H9 (cell line): ENCODE results near the gene SMC5. TPM values are rescaled to one million over a fixed set of nuclear protein-coding genes. Genes with fewer than 3 reads are reported as not detected.

Source experiments
- DNase-seq: peaks from one replicate; pipeline ENCODE4 v3.0.0-alpha.2; 2017
- H2AFZ ChIP-seq: one replicate; pipeline ENCODE4 v1.6.1; 2013; ENCODE audit warnings: mild to moderate bottlenecking, low read length, control low read depth, moderate library complexity
- H2AK5ac ChIP-seq: 2 replicates; pipeline ENCODE4 v1.6.1; 2013; ENCODE audit warnings: low read length, control low read depth, mixed read lengths; ENCODE audit not compliant: insufficient read length
- H2BK120ac ChIP-seq: one replicate; pipeline ENCODE4 v1.6.1; 2013; ENCODE audit warnings: low read depth, mild to moderate bottlenecking, low read length, control low read depth, inconsistent platforms; ENCODE audit not compliant: poor library complexity, severe bottlenecking
- H2BK12ac ChIP-seq: 2 replicates; pipeline ENCODE4 v1.6.1; 2013; ENCODE audit warnings: low read length, control low read depth, mixed read lengths, low read depth; ENCODE audit not compliant: insufficient read length
- H2BK15ac ChIP-seq: 2 replicates; pipeline ENCODE4 v1.6.1; 2013; ENCODE audit warnings: low read depth, low read length, control low read depth
- H2BK20ac ChIP-seq: one replicate; pipeline ENCODE4 v1.6.1; 2013; ENCODE audit warnings: low read depth, mild to moderate bottlenecking, low read length, control low read depth, inconsistent platforms; ENCODE audit not compliant: poor library complexity, severe bottlenecking
- H2BK5ac ChIP-seq: 2 replicates; pipeline ENCODE4 v1.6.1; 2013; ENCODE audit warnings: low read length, control low read depth, mixed read lengths; ENCODE audit not compliant: insufficient read length
- H3K14ac ChIP-seq: 2 replicates; pipeline ENCODE4 v1.6.1; 2013; ENCODE audit warnings: low read length, control low read depth; ENCODE audit not compliant: insufficient read depth
- H3K18ac ChIP-seq: 2 replicates; pipeline ENCODE4 v1.6.1; 2013; ENCODE audit warnings: low read depth, mild to moderate bottlenecking, mixed read lengths, low read length, control low read depth; ENCODE audit not compliant: insufficient read length
- H3K23ac ChIP-seq: 2 replicates; pipeline ENCODE4 v1.6.1; 2013; ENCODE audit warnings: low read length, control low read depth, mixed read lengths, low read depth; ENCODE audit not compliant: insufficient read length
- H3K23me2 ChIP-seq: 2 replicates; pipeline ENCODE4 v1.6.1; 2013; ENCODE audit warnings: low read depth, mild to moderate bottlenecking, mixed read lengths, low read length, control low read depth; ENCODE audit not compliant: insufficient read length, poor library complexity, severe bottlenecking
- H3K27ac ChIP-seq: 2 replicates; pipeline ENCODE4 v1.5.1; 2013; ENCODE audit warnings: low read length, control low read depth, mixed read lengths, low read depth; ENCODE audit not compliant: insufficient read length
- H3K27me3 ChIP-seq: 2 replicates; pipeline ENCODE4 v1.6.1; 2013; ENCODE audit warnings: low read length, control low read depth, inconsistent platforms; ENCODE audit not compliant: insufficient read depth
- H3K4ac ChIP-seq: 2 replicates; pipeline ENCODE4 v1.6.1; 2013; ENCODE audit warnings: low read depth, mild to moderate bottlenecking, control low read depth, inconsistent platforms, low read length, moderate library complexity
- H3K4me1 ChIP-seq: 2 replicates; pipeline ENCODE4 v1.6.1; 2013; ENCODE audit warnings: low read length, control low read depth, inconsistent platforms; ENCODE audit not compliant: insufficient read depth
- H3K4me2 ChIP-seq: 2 replicates; pipeline ENCODE4 v1.6.1; 2013; ENCODE audit warnings: low read length, control low read depth, mixed read lengths; ENCODE audit not compliant: insufficient read length, insufficient read depth
- H3K56ac ChIP-seq: 2 replicates; pipeline ENCODE4 v1.6.1; 2013; ENCODE audit warnings: low read depth, mild to moderate bottlenecking, mixed read lengths, low read length, control low read depth; ENCODE audit not compliant: insufficient read length
- H3K79me1 ChIP-seq: 2 replicates; pipeline ENCODE4 v1.6.1; 2013; ENCODE audit warnings: low read depth, mild to moderate bottlenecking, moderate library complexity, low read length, control low read depth, inconsistent platforms; ENCODE audit not compliant: insufficient read depth, poor library complexity, severe bottlenecking
- H3K79me2 ChIP-seq: 2 replicates; pipeline ENCODE4 v1.6.1; 2013; ENCODE audit warnings: low read length, control low read depth, inconsistent platforms; ENCODE audit not compliant: insufficient read depth
- H3K9ac ChIP-seq: 2 replicates; pipeline ENCODE4 v1.6.1; 2013; ENCODE audit warnings: low read length, control low read depth, mixed read lengths; ENCODE audit not compliant: insufficient read length; ENCODE audit errors: extremely low read depth
- H3K9me3 ChIP-seq: one replicate; pipeline ENCODE4 v1.6.1; 2013; ENCODE audit warnings: low read depth, low read length, inconsistent platforms; ENCODE audit not compliant: control insufficient read depth
- H3T11ph ChIP-seq: one replicate; pipeline ENCODE4 v1.6.1; 2013; ENCODE audit warnings: mild to moderate bottlenecking, low read length, control low read depth, inconsistent platforms
- H4K20me1 ChIP-seq: one replicate; pipeline ENCODE4 v1.6.1; 2013; ENCODE audit not compliant: control insufficient read depth, insufficient read length, insufficient read depth
- H4K5ac ChIP-seq: 2 replicates; pipeline ENCODE4 v1.6.1; 2013; ENCODE audit warnings: low read depth, mild to moderate bottlenecking, mixed read lengths, low read length, control low read depth; ENCODE audit not compliant: insufficient read length
- H4K8ac ChIP-seq: replicated peaks from 2 replicates; pipeline ENCODE4 v1.6.1; 2013; ENCODE audit warnings: low read length, control low read depth, mixed read lengths, low read depth; ENCODE audit not compliant: insufficient read length
- H4K91ac ChIP-seq: 2 replicates; pipeline ENCODE4 v1.6.1; 2013; ENCODE audit warnings: low read depth, mild to moderate bottlenecking, moderate library complexity, mixed read lengths, low read length, control low read depth; ENCODE audit not compliant: insufficient read length
- H3K27ac Mint-ChIP-seq, 3 experiments: 2 replicates in 2 of 3; 3 replicates in 1 of 3; pipeline ENCODE4 v1.8.0; 2020 to 2021; ENCODE audit warnings: mixed read lengths in 3 of 3, mild to moderate bottlenecking in 1 of 3, moderate library complexity in 1 of 3
- H3K27me3 Mint-ChIP-seq: 2 replicates; pipeline ENCODE4 v1.8.0; 2021; ENCODE audit warnings: low read depth, mild to moderate bottlenecking, moderate library complexity, mixed read lengths
- H3K36me3 Mint-ChIP-seq, 3 experiments: 2 replicates in 2 of 3; 3 replicates in 1 of 3; pipeline ENCODE4 v1.8.0; 2020 to 2021; ENCODE audit warnings: low read depth in 3 of 3, mixed read lengths in 3 of 3; ENCODE audit not compliant: insufficient read depth in 1 of 3
- H3K4me1 Mint-ChIP-seq, 2 experiments: 2 replicates each; pipeline ENCODE4 v1.8.0; 2020; ENCODE audit warnings: mixed read lengths in 2 of 2
- H3K4me3 Mint-ChIP-seq, 2 experiments: 2 replicates in 1 of 2; 3 replicates in 1 of 2; pipeline ENCODE4 v1.8.0; 2020 to 2021; ENCODE audit warnings: mild to moderate bottlenecking in 2 of 2, mixed read lengths in 2 of 2, moderate library complexity in 1 of 2
- H3K9me3 Mint-ChIP-seq, 2 experiments: 2 replicates in 1 of 2; 3 replicates in 1 of 2; pipeline ENCODE4 v1.8.0; 2020; ENCODE audit warnings: mild to moderate bottlenecking in 2 of 2, mixed read lengths in 2 of 2, moderate library complexity in 1 of 2
- CTCF ChIP-seq: fragments of 200-600 bp; sonication (generic); conservative IDR thresholded peaks from 3 replicates; pipeline ENCODE4 v1.8.0; 2021; ENCODE audit warnings: antibody characterized with exemption, mild to moderate bottlenecking
- total RNA-seq: library from RNA; stranded (reverse); gene quantifications from 2 replicates; pipeline ENCODE4 v1.2.1, GENCODE V29; 2021

SMC5 gene
- total RNA-seq, 1 experiment from 2014 or later = 29.6 TPM

GRCh38 chr9:70352802-70353201, 94.0 kb downstream of the SMC5 start:
- H3K79me1 ChIP-seq = no peaks in the 10 kb centered on the region
- no peak overlapping the region for H2BK120ac ChIP-seq
- no peaks in the 10 kb centered on the region for H3K23me2 ChIP-seq
- H3K56ac ChIP-seq = no peak overlapping the region
- no peak overlapping the region for H2BK15ac ChIP-seq
- H3K9ac ChIP-seq = no peak overlapping the region
- Mint-ChIP-seq H3K27me3 (no peaks in the 10 kb centered on the region), H3K27ac (no peak overlapping the region), H3K9me3 (no peaks in the 10 kb centered on the region), H3K4me3 (no peak overlapping the region), H3K36me3 (peaks cover 5 to 43% (median 17%) of the 10 kb centered on the region in 3 experiments; a peak in 5 of 7 replicates), H3K4me1 (no peaks in the 10 kb centered on the region)
- no peak overlapping the region for H2BK12ac ChIP-seq
- peak; percentile 34; the same call in 1 of the 3 replicates for TF ChIP-seq CTCF
- H3K4me2 ChIP-seq = no peak overlapping the region
- H4K20me1 ChIP-seq = no peaks in the 10 kb centered on the region
- no peak overlapping the region for H2BK20ac ChIP-seq
- no peak overlapping the region for H4K5ac ChIP-seq
- no peak overlapping the region for H2BK5ac ChIP-seq
- H3K14ac ChIP-seq = no peak overlapping the region
- no peak overlapping the region for H3K4ac ChIP-seq
- H3K27ac ChIP-seq = no peak overlapping the region
- no peaks in the 10 kb centered on the region for H3K4me1 ChIP-seq
- no peak overlapping the region for H2AFZ ChIP-seq
- no peaks in the 10 kb centered on the region for H3K79me2 ChIP-seq
- no peak overlapping the region for H4K8ac ChIP-seq
- no peak for DNase-seq
- no peak overlapping the region for H4K91ac ChIP-seq
- H3K23ac ChIP-seq = no peak overlapping the region
- H3T11ph ChIP-seq = no peak overlapping the region
- no peak overlapping the region for H2AK5ac ChIP-seq
- H3K9me3 ChIP-seq = no peaks in the 10 kb centered on the region
- H3K27me3 ChIP-seq = no peaks in the 10 kb centered on the region
- H3K18ac ChIP-seq = no peak overlapping the region
